BJ (cell line): Measurements from ENCODE around the gene DNAJC19. TPM values are rescaled to one million over a fixed set of nuclear protein-coding genes. Genes with fewer than 3 reads are reported as not detected.

Experiments
- CTCF ChIA-PET: fragments of 350-600 bp; formaldehyde crosslinking; extraction: SDS; loops from one replicate; lab custom pipeline; 2021; ENCODE audit warnings: antibody characterized with exemption, inconsistent platforms; lab: Yijun Ruan, JAX
- POLR2A ChIA-PET: fragments of 300-600 bp; sonication (Branson Sonifier 250); formaldehyde crosslinking; extraction: SDS; loops from one replicate; lab custom pipeline; 2021; ENCODE audit warnings: antibody characterized with exemption; lab: Charles Lee
- DNase-seq: peaks from one replicate; pipeline ENCODE4 v3.0.0-alpha.2; 2011; ENCODE audit warnings: low read depth
- H3K27me3 ChIP-seq: 2 replicates; pipeline ENCODE4 v1.6.0; 2011; ENCODE audit warnings: low read length; ENCODE audit not compliant: control insufficient read depth, insufficient read depth
- H3K36me3 ChIP-seq: 2 replicates; pipeline ENCODE4 v1.5.1; 2011; ENCODE audit warnings: low read length; ENCODE audit not compliant: control insufficient read depth, insufficient read depth
- H3K4me3 ChIP-seq: 2 replicates; pipeline ENCODE4 v1.5.1; 2011; ENCODE audit warnings: low read depth, mild to moderate bottlenecking, control low read depth, low read length
- CTCF ChIP-seq: IDR thresholded peaks from 2 replicates; pipeline ENCODE4 v1.5.1; 2011; ENCODE audit warnings: low read depth, mild to moderate bottlenecking, control low read depth, inconsistent platforms, low read length, moderate library complexity; ENCODE audit not compliant: insufficient read depth
- polyA plus RNA-seq: library from polyadenylated mRNA; depleted of rRNA; stranded (reverse); fragments of >200 nt; gene quantifications from 2 replicates; pipeline ENCODE4 v1.2.3, GENCODE V29; 2011; rRNA removed

The DNAJC19 gene
- polyA plus RNA-seq, 1 experiment = 37.3 TPM

GRCh38 chr3:180940826-180941225 lies 48.7 kb downstream of the DNAJC19 start:
- POLR2A ChIA-PET = no interaction called here
- no peaks in the 10 kb centered on the region for H3K36me3 ChIP-seq
- no peak for TF ChIP-seq CTCF
- H3K27me3 ChIP-seq = no peaks in the 10 kb centered on the region
- CTCF ChIA-PET = no interaction called here
- no peak for DNase-seq
- no peak overlapping the region for H3K4me3 ChIP-seq

GRCh38 chr3:180934638-180935037 lies 54.9 kb downstream of the DNAJC19 start:
- TF ChIP-seq CTCF = no peak
- CTCF ChIA-PET = interaction anchor here (1.2 kb wide), 1 partner anchor 1749 kb away, joined by 3 read pairs; no protein-coding TSS in a partner anchor
- no peak overlapping the region for H3K4me3 ChIP-seq
- POLR2A ChIA-PET = no interaction called here
- no peak for DNase-seq
- no peaks in the 10 kb centered on the region for H3K36me3 ChIP-seq
- H3K27me3 ChIP-seq = no peaks in the 10 kb centered on the region

Other genes with a start within 250 kb of the DNAJC19 start
- 111 and 155 TPM in 2 replicates for gene FXR1, start 77.1 kb downstream of the DNAJC19 start, polyA plus RNA-seq